ENCODE measurements around the gene HCN3. TPM values are rescaled to one million over a fixed set of nuclear protein-coding genes. Genes with fewer than 3 reads are reported as not detected.
A peak's percentile ranks its signal among the peaks of the same experiment; 100 is the strongest.

HCN3 gene
- total and polyA plus RNA-seq, 2 of the 8 experiments (the other 6 are each of a cell fraction or from before 2014, with no cell fraction given), result 6.4 to 7.3 TPM

DNA sequence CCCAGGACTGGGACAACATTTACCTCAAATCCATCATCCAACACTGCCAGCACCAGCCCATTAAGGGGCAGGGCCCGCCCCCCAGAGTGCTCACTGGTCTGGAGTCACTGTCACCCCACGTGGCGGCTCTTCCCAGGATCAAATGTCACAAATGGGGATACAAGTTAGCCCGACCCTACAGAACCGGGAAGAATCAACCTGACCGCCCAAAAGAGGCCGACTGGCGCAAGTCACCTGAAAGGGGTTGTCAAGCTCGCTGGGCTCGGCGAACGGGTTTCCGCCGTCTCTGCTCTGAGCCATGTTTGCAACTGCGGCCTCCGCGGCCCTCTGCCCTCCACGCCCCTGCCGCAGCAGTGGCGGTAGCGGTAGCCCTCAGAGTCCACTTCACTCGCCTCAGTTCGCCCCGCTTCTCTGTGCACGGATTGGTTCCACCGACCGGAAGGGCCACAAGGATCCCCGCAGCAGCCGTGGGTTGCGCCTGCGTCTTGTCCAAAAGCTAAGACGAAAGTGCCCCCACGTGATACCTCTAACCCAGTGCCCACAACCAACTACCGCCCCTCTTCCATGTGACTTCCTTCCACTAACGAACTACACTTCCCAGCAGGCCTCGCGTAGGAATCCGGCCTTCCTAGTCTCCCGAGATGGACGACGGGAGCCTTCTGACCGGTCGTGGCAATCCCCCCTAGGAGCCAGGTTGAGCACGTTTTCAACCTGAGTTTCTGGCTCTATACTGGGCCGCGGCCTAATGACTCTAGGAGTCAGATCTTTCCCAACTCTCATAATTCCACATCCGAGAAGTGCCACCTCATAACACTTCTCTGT lies 15.2 kb upstream of the HCN3 start, which contains the start of gene SCAMP3 (continued):
- TF ChIP-seq CBX8 (IDR thresholded peaks at IDR 0.05; ENCODE audit: borderline replicate concordance, low read depth, low read length) (no peak), SIRT6 (IDR thresholded peaks at IDR 0.05; ENCODE audit: low read length) (no peak), MAFK (IDR thresholded peaks at IDR 0.05; ENCODE audit: low read depth, low read length) (no peak), GTF2F1 (IDR thresholded peaks at IDR 0.05; ENCODE audit: borderline replicate concordance, low read depth, low read length) (no peak), TEAD4 (IDR thresholded peaks at IDR 0.05; ENCODE audit: low read depth, low read length) (peak; percentile 63), HDAC6 (IDR thresholded peaks at IDR 0.05; ENCODE audit: low read depth, low read length) (no peak), JUN (IDR thresholded peaks at IDR 0.05; ENCODE audit: low read depth, low read length) (no peak), CHD1 (IDR thresholded peaks at IDR 0.05; ENCODE audit: low read depth, low read length) (no peak), TAF1 (IDR thresholded peaks at IDR 0.05; ENCODE audit: low read depth, low read length) (peak; percentile 69; the same call in 1 of the 2 replicates), POLR2AphosphoS5 (IDR thresholded peaks at IDR 0.05; ENCODE audit: low read depth, low read length) (peak; percentile 86), POLR2A (IDR thresholded peaks at IDR 0.05; ENCODE audit: control extremely low read depth in 1 of 2, low read depth in 2 of 2, low read length in 2 of 2) (peak; percentile 59 to 94), CBX5 (IDR thresholded peaks at IDR 0.05; ENCODE audit: low read depth, low read length) (no peak), BACH1 (IDR thresholded peaks at IDR 0.05; ENCODE audit: low read length) (peak; percentile 37; the same call in 1 of the 2 replicates), SRF (IDR thresholded peaks at IDR 0.05; ENCODE audit: low read depth, low read length) (no peak), CEBPB (IDR thresholded peaks at IDR 0.05; ENCODE audit: low read depth, low read length) (no peak), SIX5 (IDR thresholded peaks at IDR 0.05; ENCODE audit: low read depth, low read length) (peak; percentile 85), SUZ12 (IDR thresholded peaks at IDR 0.05; ENCODE audit: low read length) (no peak)
- TF ChIP-seq, protein P1, sequence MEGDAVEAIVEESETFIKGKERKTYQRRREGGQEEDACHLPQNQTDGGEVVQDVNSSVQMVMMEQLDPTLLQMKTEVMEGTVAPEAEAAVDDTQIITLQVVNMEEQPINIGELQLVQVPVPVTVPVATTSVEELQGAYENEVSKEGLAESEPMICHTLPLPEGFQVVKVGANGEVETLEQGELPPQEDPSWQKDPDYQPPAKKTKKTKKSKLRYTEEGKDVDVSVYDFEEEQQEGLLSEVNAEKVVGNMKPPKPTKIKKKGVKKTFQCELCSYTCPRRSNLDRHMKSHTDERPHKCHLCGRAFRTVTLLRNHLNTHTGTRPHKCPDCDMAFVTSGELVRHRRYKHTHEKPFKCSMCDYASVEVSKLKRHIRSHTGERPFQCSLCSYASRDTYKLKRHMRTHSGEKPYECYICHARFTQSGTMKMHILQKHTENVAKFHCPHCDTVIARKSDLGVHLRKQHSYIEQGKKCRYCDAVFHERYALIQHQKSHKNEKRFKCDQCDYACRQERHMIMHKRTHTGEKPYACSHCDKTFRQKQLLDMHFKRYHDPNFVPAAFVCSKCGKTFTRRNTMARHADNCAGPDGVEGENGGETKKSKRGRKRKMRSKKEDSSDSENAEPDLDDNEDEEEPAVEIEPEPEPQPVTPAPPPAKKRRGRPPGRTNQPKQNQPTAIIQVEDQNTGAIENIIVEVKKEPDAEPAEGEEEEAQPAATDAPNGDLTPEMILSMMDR (IDR thresholded peaks at IDR 0.05; ENCODE audit: control extremely low read depth in 1 of 3, insufficient read depth in 1 of 3, low read depth in 1 of 3, low read length in 3 of 3), result no peak
- TF ChIP-seq, protein P2, sequence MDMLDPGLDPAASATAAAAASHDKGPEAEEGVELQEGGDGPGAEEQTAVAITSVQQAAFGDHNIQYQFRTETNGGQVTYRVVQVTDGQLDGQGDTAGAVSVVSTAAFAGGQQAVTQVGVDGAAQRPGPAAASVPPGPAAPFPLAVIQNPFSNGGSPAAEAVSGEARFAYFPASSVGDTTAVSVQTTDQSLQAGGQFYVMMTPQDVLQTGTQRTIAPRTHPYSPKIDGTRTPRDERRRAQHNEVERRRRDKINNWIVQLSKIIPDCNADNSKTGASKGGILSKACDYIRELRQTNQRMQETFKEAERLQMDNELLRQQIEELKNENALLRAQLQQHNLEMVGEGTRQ (IDR thresholded peaks at IDR 0.05; ENCODE audit: low read length), result peak; percentile 97
- TF ChIP-seq, protein P3, sequence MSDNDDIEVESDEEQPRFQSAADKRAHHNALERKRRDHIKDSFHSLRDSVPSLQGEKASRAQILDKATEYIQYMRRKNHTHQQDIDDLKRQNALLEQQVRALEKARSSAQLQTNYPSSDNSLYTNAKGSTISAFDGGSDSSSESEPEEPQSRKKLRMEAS (IDR thresholded peaks at IDR 0.05), result peak; percentile 91
- TF ChIP-seq, protein P4, sequence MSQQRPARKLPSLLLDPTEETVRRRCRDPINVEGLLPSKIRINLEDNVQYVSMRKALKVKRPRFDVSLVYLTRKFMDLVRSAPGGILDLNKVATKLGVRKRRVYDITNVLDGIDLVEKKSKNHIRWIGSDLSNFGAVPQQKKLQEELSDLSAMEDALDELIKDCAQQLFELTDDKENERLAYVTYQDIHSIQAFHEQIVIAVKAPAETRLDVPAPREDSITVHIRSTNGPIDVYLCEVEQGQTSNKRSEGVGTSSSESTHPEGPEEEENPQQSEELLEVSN (IDR thresholded peaks at IDR 0.05), result no peak

All from H1 (cell line).